MM.1S (cell line): ENCODE data around the gene GRAMD1B.

Experiments
- DNase-seq: peaks from one replicate; pipeline ENCODE4 v3.0.0-alpha.2; 2015
- H2AFZ ChIP-seq: fragments of 300-600 bp; sonication (generic); 2 replicates; pipeline ENCODE4 v1.6.0; 2016; ENCODE audit warnings: antibody characterized with exemption, low read length
- H3F3A ChIP-seq: fragments of 300-600 bp; sonication (generic); 2 replicates; pipeline ENCODE4 v1.6.1; 2016; ENCODE audit warnings: mild to moderate bottlenecking, antibody characterized with exemption, low read length, moderate library complexity, mixed read lengths; ENCODE audit not compliant: insufficient read depth
- H3K27ac ChIP-seq: fragments of 300-600 bp; sonication (generic); 2 replicates; pipeline ENCODE4 v1.5.1; 2016; ENCODE audit warnings: mild to moderate bottlenecking, low read length
- H3K27me3 ChIP-seq: fragments of 300-600 bp; sonication (generic); replicated peaks from 2 replicates; pipeline ENCODE4 v1.6.0; 2016; ENCODE audit warnings: low read length; ENCODE audit not compliant: insufficient read depth
- H3K36me3 ChIP-seq: fragments of 300-600 bp; sonication (generic); replicated peaks from 2 replicates; pipeline ENCODE4 v1.6.1; 2016; ENCODE audit warnings: mild to moderate bottlenecking, low read length, mixed read lengths; ENCODE audit not compliant: insufficient read depth
- H3K4me1 ChIP-seq: fragments of 300-600 bp; sonication (generic); 2 replicates; pipeline ENCODE4 v1.6.1; 2016; ENCODE audit warnings: low read length, mixed read lengths
- H3K4me2 ChIP-seq: fragments of 300-600 bp; sonication (generic); 2 replicates; pipeline ENCODE4 v1.6.0; 2016; ENCODE audit warnings: low read depth, low read length
- H3K4me3 ChIP-seq: fragments of 300-600 bp; sonication (generic); 2 replicates; pipeline ENCODE4 v1.5.1; 2016; ENCODE audit warnings: low read length, mixed read lengths
- H3K79me2 ChIP-seq: fragments of 300-600 bp; sonication (generic); 2 replicates; pipeline ENCODE4 v1.6.1; 2016; ENCODE audit warnings: mixed run types, low read length, mixed read lengths
- H3K9ac ChIP-seq: fragments of 300-600 bp; sonication (generic); 2 replicates; pipeline ENCODE4 v1.6.1; 2016; ENCODE audit warnings: low read length, mixed read lengths
- H3K9me2 ChIP-seq: fragments of 300-600 bp; sonication (generic); replicated peaks from 2 replicates; pipeline ENCODE4 v1.6.1; 2016; ENCODE audit warnings: mild to moderate bottlenecking, low read length, mixed read lengths; ENCODE audit not compliant: insufficient read depth
- H3K9me3 ChIP-seq: fragments of 300-600 bp; sonication (generic); replicated peaks from 2 replicates; pipeline ENCODE4 v1.6.1; 2016; ENCODE audit warnings: mild to moderate bottlenecking, low read length, mixed read lengths; ENCODE audit not compliant: insufficient read depth
- H4K20me1 ChIP-seq: fragments of 300-600 bp; sonication (generic); 2 replicates; pipeline ENCODE4 v1.6.1; 2016; ENCODE audit warnings: mild to moderate bottlenecking, low read length, moderate library complexity, mixed read lengths; ENCODE audit not compliant: insufficient read depth
- CTCF ChIP-seq: fragments of 300-600 bp; sonication (generic); IDR thresholded peaks from 2 replicates; pipeline ENCODE4 v1.5.1; 2016; ENCODE audit warnings: antibody characterized with exemption, low read length, mixed read lengths
- EZH2 ChIP-seq: fragments of 300-600 bp; sonication (generic); optimal IDR thresholded peaks from 2 replicates; pipeline ENCODE3; 2017; ENCODE audit warnings: low read depth, mild to moderate bottlenecking, antibody characterized with exemption, low read length, mixed read lengths
- EZH2phosphoT487 ChIP-seq: fragments of 300-600 bp; sonication (generic); IDR thresholded peaks from 2 replicates; pipeline ENCODE4 v1.6.1; 2018; ENCODE audit warnings: antibody characterized with exemption, low read length

GRAMD1B gene

GRCh38 chr11:123603666-123604065 lies 173.6 kb downstream of the GRAMD1B start:
- TF ChIP-seq CTCF (no peak), EZH2 (no peak), EZH2phosphoT487 (no peak)
- no peak overlapping the region for H3K4me3 ChIP-seq
- no peaks in the 10 kb centered on the region for H4K20me1 ChIP-seq
- H2AFZ ChIP-seq: no peak overlapping the region
- no peaks in the 10 kb centered on the region for H3F3A ChIP-seq
- no peak for DNase-seq
- no peak overlapping the region for H3K4me2 ChIP-seq
- no peak overlapping the region for H3K9ac ChIP-seq
- H3K27me3 ChIP-seq: no peaks in the 10 kb centered on the region
- no peaks in the 10 kb centered on the region for H3K79me2 ChIP-seq
- no peaks in the 10 kb centered on the region for H3K9me2 ChIP-seq
- H3K4me1 ChIP-seq: no peaks in the 10 kb centered on the region
- no peaks in the 10 kb centered on the region for H3K36me3 ChIP-seq
- H3K9me3 ChIP-seq: no peaks in the 10 kb centered on the region
- H3K27ac ChIP-seq: no peak overlapping the region

- TF ChIP-seq CTCF (no peak), EZH2 (no peak), EZH2phosphoT487 (no peak)
- Histone ChIP-seq H3F3A (no peaks in the 10 kb centered on the region), H2AFZ (no peak overlapping the region), H3K27ac (no peak overlapping the region), H3K9ac (no peak overlapping the region), H3K79me2 (no peaks in the 10 kb centered on the region), H3K4me3 (no peak overlapping the region), H3K9me3 (no peaks in the 10 kb centered on the region), H3K9me2 (no peaks in the 10 kb centered on the region), H3K4me2 (no peak overlapping the region), H4K20me1 (no peaks in the 10 kb centered on the region), H3K36me3 (no peaks in the 10 kb centered on the region), H3K4me1 (no peaks in the 10 kb centered on the region), H3K27me3 (no peaks in the 10 kb centered on the region)
- no peak for DNase-seq
Observed at GRCh38 chr11:123607781-123608180, 177.7 kb downstream of the GRAMD1B start.

- no peak for DNase-seq
- Histone ChIP-seq H3K36me3 (no peaks in the 10 kb centered on the region), H3K27me3 (no peaks in the 10 kb centered on the region)
Observed at GRCh38 chr11:123608371-123608770, 178.3 kb downstream of the GRAMD1B start.

More at GRCh38 chr11:123608371-123608770, 178.3 kb downstream of the GRAMD1B start:
- TF ChIP-seq CTCF (no peak), EZH2 (no peak), EZH2phosphoT487 (no peak)
- Histone ChIP-seq H3K9me3 (no peaks in the 10 kb centered on the region), H3F3A (no peaks in the 10 kb centered on the region), H3K9me2 (no peaks in the 10 kb centered on the region), H3K27ac (no peak overlapping the region), H3K4me2 (no peak overlapping the region), H3K79me2 (no peaks in the 10 kb centered on the region), H4K20me1 (no peaks in the 10 kb centered on the region), H3K9ac (no peak overlapping the region), H2AFZ (no peak overlapping the region), H3K4me1 (no peaks in the 10 kb centered on the region), H3K4me3 (no peak overlapping the region)
